IMR-90 (cell line): ENCODE results near the gene KDSR. TPM values are rescaled to one million over a fixed set of nuclear protein-coding genes. Genes with fewer than 3 reads are reported as not detected.
"Not testable (repeated sequence)": the region's sequence is repeated elsewhere in the genome, so short reads cannot be mapped to it uniquely, and the experiment has no call there.

ENCODE experiments used
- ATAC-seq: fragments of 200-7000 bp; cut with Tn5 transposase; 2 replicates; pipeline ENCODE4 v1.9.1; 2020; ENCODE audit warnings: low read depth, mild to moderate bottlenecking, moderate library complexity
- BruUV-seq: library from RNA; stranded (reverse); fragments of 400-500 nt; replicated peaks from 2 replicates; lab custom pipeline; 2021; lab: Mats Ljungman, UMichigan
- CTCF ChIA-PET: fragments of 300-600 bp; formaldehyde crosslinking; extraction: SDS; loops from one replicate; lab custom pipeline; 2021; ENCODE audit warnings: antibody characterized with exemption; lab: Yijun Ruan, JAX
- POLR2A ChIA-PET: fragments of 300-600 bp; sonication (Branson Sonifier 250); formaldehyde crosslinking; loops from one replicate; lab custom pipeline; 2022; ENCODE audit warnings: antibody characterized with exemption; ENCODE audit not compliant: unreplicated experiment; lab: Charles Lee
- DNase-seq: peaks from one replicate; pipeline ENCODE4 v3.0.0; 2013
- H2AFZ ChIP-seq: replicated peaks from 2 replicates; pipeline ENCODE3; 2013; ENCODE audit warnings: low read length, mild to moderate bottlenecking; ENCODE audit not compliant: poor library complexity
- H2AK5ac ChIP-seq: 2 replicates; pipeline ENCODE4 v1.6.1; 2013; ENCODE audit warnings: low read depth, low read length, inconsistent platforms
- H2AK9ac ChIP-seq: replicated peaks from 2 replicates; pipeline ENCODE3; 2013; ENCODE audit warnings: mild to moderate bottlenecking, low read depth, low read length, moderate library complexity; ENCODE audit not compliant: poor library complexity
- H2BK120ac ChIP-seq: 2 replicates; pipeline ENCODE4 v1.6.1; 2013; ENCODE audit warnings: low read depth, low read length, inconsistent platforms
- H2BK15ac ChIP-seq: 3 replicates; pipeline ENCODE4 v1.6.1; 2013; ENCODE audit warnings: low read depth, low read length, inconsistent platforms
- H2BK20ac ChIP-seq: 2 replicates; pipeline ENCODE4 v1.6.1; 2013; ENCODE audit warnings: low read depth, mild to moderate bottlenecking, inconsistent platforms, low read length, moderate library complexity
- H2BK5ac ChIP-seq: 2 replicates; pipeline ENCODE4 v1.6.1; 2013; ENCODE audit warnings: mild to moderate bottlenecking, low read depth, low read length, inconsistent platforms; ENCODE audit not compliant: poor library complexity, severe bottlenecking
- H3K14ac ChIP-seq: replicated peaks from 2 replicates; pipeline ENCODE4 v1.6.1; 2013; ENCODE audit warnings: low read depth, low read length, inconsistent platforms
- H3K18ac ChIP-seq: 2 replicates; pipeline ENCODE4 v1.6.1; 2013; ENCODE audit warnings: low read depth, low read length, control low read depth
- H3K23ac ChIP-seq: 2 replicates; pipeline ENCODE4 v1.6.1; 2013; ENCODE audit warnings: low read depth, low read length, inconsistent platforms
- H3K27ac ChIP-seq: 2 replicates; pipeline ENCODE4 v1.5.1; 2013; ENCODE audit warnings: mild to moderate bottlenecking, control low read depth, low read length; ENCODE audit not compliant: insufficient read depth
- H3K27me3 ChIP-seq: 2 replicates; pipeline ENCODE4 v1.6.1; 2013; ENCODE audit warnings: low read length; ENCODE audit not compliant: control insufficient read depth, insufficient read depth
- H3K36me3 ChIP-seq: 2 replicates; pipeline ENCODE4 v1.6.1; 2013; ENCODE audit warnings: low read length, mixed read lengths; ENCODE audit not compliant: control insufficient read depth, insufficient read depth
- H3K4ac ChIP-seq: 2 replicates; pipeline ENCODE4 v1.6.1; 2013; ENCODE audit warnings: low read depth, low read length, inconsistent platforms
- H3K4me1 ChIP-seq: 2 replicates; pipeline ENCODE4 v1.6.1; 2013; ENCODE audit warnings: low read length, mixed read lengths; ENCODE audit not compliant: control insufficient read depth, insufficient read depth
- H3K4me2 ChIP-seq: 2 replicates; pipeline ENCODE4 v1.6.1; 2013; ENCODE audit warnings: low read depth, mild to moderate bottlenecking, control low read depth, low read length, moderate library complexity
- H3K4me3 ChIP-seq: 2 replicates; pipeline ENCODE4 v1.5.1; 2013; ENCODE audit warnings: low read depth, mild to moderate bottlenecking, control low read depth, low read length, moderate library complexity; ENCODE audit not compliant: insufficient read depth
- H3K56ac ChIP-seq: 2 replicates; pipeline ENCODE4 v1.6.1; 2013; ENCODE audit warnings: low read length, inconsistent platforms; ENCODE audit not compliant: insufficient read depth; ENCODE audit errors: extremely low read depth
- H3K79me1 ChIP-seq, 2 experiments: 2 replicates each; pipeline ENCODE4 v1.6.1; 2013; ENCODE audit warnings: low read length in 2 of 2, inconsistent platforms in 1 of 2, low read depth in 1 of 2
- H3K9ac ChIP-seq: 2 replicates; pipeline ENCODE4 v1.6.1; 2013; ENCODE audit warnings: low read depth, low read length, control low read depth
- H3K9me1 ChIP-seq: 2 replicates; pipeline ENCODE4 v1.6.1; 2013; ENCODE audit warnings: low read length, inconsistent platforms; ENCODE audit not compliant: insufficient read depth
- H3K9me3 ChIP-seq: 2 replicates; pipeline ENCODE4 v1.6.1; 2013; ENCODE audit warnings: low read length; ENCODE audit not compliant: control insufficient read depth, insufficient read depth
- H4K20me1 ChIP-seq: 2 replicates; pipeline ENCODE4 v1.6.1; 2013; ENCODE audit warnings: low read length, inconsistent platforms; ENCODE audit not compliant: insufficient read depth
- H4K5ac ChIP-seq: 2 replicates; pipeline ENCODE4 v1.6.1; 2013; ENCODE audit warnings: mild to moderate bottlenecking, low read depth, low read length, control low read depth
- H4K8ac ChIP-seq, 2 experiments: 2 replicates each; pipeline ENCODE4 v1.6.1; 2013; ENCODE audit warnings: low read depth in 2 of 2, low read length in 2 of 2, control low read depth in 1 of 2, inconsistent platforms in 1 of 2
- H4K91ac ChIP-seq: 2 replicates; pipeline ENCODE4 v1.6.1; 2013; ENCODE audit warnings: low read depth, low read length, inconsistent platforms; ENCODE audit not compliant: insufficient read depth
- WGBS, 2 experiments: methylation state at CpG; one replicate each; pipeline versions ENCODE4 v1.1.5 to v1.1.7; 2013; ENCODE audit warnings: missing lambda C conversion rate in 2 of 2; ENCODE audit not compliant: insufficient read length in 1 of 2; ENCODE audit errors: extremely low coverage in 2 of 2; 5-methylcytosine and 5-hydroxymethylcytosine counted together
- dilution Hi-C: fragments of 300-500 bp; cut with HindIII; formaldehyde crosslinking; loops from one replicate; pipeline ENCODE4 v1.14.3; 2018; ENCODE audit warnings: low sequenced_read_pairs; ENCODE audit not compliant: unreplicated experiment
- in situ Hi-C: fragments of 300-500 bp; cut with MboI; formaldehyde crosslinking; loops from 3 replicates; pipeline ENCODE4 v1.14.3; 2019; ENCODE audit warnings: low sequenced_read_pairs, inconsistent platforms, mixed read lengths
- intact Hi-C: fragments of 100-400 bp; cut with micrococcal nuclease; formaldehyde crosslinking; loops from 2 replicates; pipeline ENCODE4 v1.10.0; 2022
- polyA plus RNA-seq, 3 experiments: library from polyadenylated mRNA; depleted of rRNA; stranded (reverse); fragments of >200 nt; gene quantifications; 2 replicates each; pipeline ENCODE4 v1.2.3, GENCODE V29; 2012; ENCODE audit warnings: low replicate concordance in 1 of 3
- total RNA-seq: library from RNA; depleted of rRNA; stranded (reverse); fragments of >200 nt; gene quantifications from 2 replicates; pipeline ENCODE4 v1.2.3, GENCODE V29; 2012

The KDSR gene
- total and polyA plus RNA-seq, 2 of the 4 experiments (the other 2 are of a cell fraction) = 21.5 to 21.9 TPM

DNA sequence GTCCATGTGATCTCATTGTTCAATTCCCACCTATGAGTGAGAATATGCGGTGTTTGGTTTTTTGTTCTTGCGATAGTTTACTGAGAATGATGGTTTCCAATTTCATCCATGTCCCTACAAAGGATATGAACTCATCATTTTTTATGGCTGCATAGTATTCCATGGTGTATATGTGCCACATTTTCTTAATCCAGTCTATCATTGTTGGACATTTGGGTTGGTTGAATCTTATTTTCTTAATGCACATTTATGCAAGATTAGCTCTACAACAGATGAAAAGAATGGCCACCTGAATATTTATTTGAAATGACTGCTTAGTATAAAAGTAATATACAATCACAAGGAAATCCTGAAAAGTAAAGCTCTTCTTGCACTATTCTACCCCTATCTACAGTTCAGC lies 3.6 kb downstream of the KDSR start:
- H3K9me3 ChIP-seq, BruUV-seq, H3K4me3 ChIP-seq, H3K27ac ChIP-seq, H4K8ac ChIP-seq, H2BK120ac ChIP-seq, H2BK5ac ChIP-seq, H2AFZ ChIP-seq, H4K5ac ChIP-seq, H2BK15ac ChIP-seq, H3K23ac ChIP-seq, H3K4ac ChIP-seq, H2BK20ac ChIP-seq, H4K91ac ChIP-seq, H3K4me1 ChIP-seq, H3K27me3 ChIP-seq, H3K14ac ChIP-seq, DNase-seq, dilution Hi-C loops, H3K56ac ChIP-seq, H2AK9ac ChIP-seq, H2AK5ac ChIP-seq, POLR2A ChIA-PET, H3K9ac ChIP-seq, in situ Hi-C loops, H3K18ac ChIP-seq, H3K4me2 ChIP-seq, H3K9me1 ChIP-seq, ATAC-seq, intact Hi-C loops: not testable (repeated sequence)
- H3K79me1 ChIP-seq = peaks cover 11 to 33% of the 10 kb centered on the region in 2 experiments
- WGBS, 2 experiments = no CpG with 5 or more reads among the region's 2 CpGs
- H4K20me1 ChIP-seq = peaks cover 16% of the 10 kb centered on the region
- CTCF ChIA-PET = interaction anchor here (0.6 kb wide), 1 partner anchor 206 kb away, joined by 3 read pairs; no protein-coding TSS in a partner anchor
- peaks cover 24% of the 10 kb centered on the region for H3K36me3 ChIP-seq
